22Rv1 (cell line): ENCODE results near the gene LOXL1.

Source experiments
- H3K27ac ChIP-seq: fragments of 450-650 bp; 2 replicates; pipeline ENCODE4 v1.5.1; 2017
- CTCF ChIP-seq: fragments of 450-650 bp; IDR thresholded peaks from 2 replicates; pipeline ENCODE4 v1.5.1; 2017; ENCODE audit warnings: mild to moderate bottlenecking
- ZFX ChIP-seq: fragments of 450-650 bp; IDR thresholded peaks from 2 replicates; pipeline ENCODE4 v1.6.1; 2017; ENCODE audit warnings: antibody characterized with exemption, borderline replicate concordance

LOXL1 gene

DNA sequence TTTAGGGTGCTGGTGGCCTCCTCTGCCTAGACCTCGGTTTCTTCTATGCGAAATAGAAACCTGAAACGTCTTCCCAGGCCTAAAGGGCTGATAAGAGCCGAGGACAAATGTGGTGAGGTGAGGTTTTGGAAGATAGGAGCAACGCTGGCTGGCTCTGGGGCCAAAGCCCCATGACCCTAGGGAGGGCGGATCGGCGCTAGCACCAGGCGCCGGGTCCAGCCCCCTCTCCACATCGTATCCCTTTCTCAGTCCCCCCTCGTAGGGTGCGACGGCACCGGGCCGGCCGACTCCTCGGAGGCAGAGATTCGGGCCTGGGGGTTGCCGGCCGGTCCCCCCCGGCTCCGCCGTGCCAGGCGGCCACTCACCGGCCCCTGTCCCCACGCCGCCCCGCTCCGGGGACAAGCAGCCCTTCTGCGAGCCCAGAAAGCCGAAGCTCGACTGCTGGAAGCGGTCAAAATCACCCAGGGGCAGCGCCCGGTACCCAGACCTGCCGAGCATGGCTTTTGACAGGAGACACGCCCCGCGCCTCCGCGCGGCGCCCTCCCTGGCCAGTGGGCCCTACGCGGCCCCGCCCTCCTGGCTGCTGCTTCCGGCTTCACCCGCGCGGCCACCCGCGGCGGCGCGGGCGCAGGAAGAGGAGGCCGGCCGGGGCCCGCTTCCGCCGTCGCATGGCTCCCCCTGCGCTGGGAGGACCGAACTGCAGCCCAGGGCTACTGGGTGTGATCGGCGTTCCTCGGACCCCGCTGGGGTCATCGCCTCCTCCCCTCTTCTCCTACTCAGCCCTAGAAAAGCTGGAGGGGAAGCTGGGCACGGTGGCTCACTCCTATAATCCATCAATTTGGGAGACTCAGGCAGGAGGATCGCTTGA lies 65.7 kb downstream of the LOXL1 start, which contains the start of gene STOML1:
STOML1 (minus strand) TSS at position 570 of the 868 bp plus-strand sequence; CDS start at position 498, 72 bp downstream.
- TF ChIP-seq CTCF (peak; percentile 94), ZFX (no peak)
- peak within 1 kb of the TSS; percentile 60 for H3K27ac ChIP-seq

DNA sequence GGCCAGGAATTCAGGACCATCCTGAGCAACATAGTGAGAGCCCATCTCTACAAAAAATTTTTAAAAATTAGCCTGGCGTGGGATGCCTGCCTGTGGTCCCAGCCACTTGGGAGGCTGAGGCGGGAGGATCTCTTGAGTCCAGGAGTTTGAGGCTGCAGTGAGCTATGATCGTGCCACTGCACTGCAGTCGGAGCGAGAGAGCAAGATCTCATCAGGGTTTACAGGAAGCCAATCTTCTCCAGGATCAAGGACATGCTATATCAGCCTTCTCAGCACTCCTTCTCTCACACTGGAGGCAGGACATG lies 66.3 kb downstream of the LOXL1 start:
- TF ChIP-seq CTCF, result peak; percentile 72; the same call in 1 of the 2 replicates
- no peak for TF ChIP-seq ZFX
- no peak overlapping the region for H3K27ac ChIP-seq

DNA sequence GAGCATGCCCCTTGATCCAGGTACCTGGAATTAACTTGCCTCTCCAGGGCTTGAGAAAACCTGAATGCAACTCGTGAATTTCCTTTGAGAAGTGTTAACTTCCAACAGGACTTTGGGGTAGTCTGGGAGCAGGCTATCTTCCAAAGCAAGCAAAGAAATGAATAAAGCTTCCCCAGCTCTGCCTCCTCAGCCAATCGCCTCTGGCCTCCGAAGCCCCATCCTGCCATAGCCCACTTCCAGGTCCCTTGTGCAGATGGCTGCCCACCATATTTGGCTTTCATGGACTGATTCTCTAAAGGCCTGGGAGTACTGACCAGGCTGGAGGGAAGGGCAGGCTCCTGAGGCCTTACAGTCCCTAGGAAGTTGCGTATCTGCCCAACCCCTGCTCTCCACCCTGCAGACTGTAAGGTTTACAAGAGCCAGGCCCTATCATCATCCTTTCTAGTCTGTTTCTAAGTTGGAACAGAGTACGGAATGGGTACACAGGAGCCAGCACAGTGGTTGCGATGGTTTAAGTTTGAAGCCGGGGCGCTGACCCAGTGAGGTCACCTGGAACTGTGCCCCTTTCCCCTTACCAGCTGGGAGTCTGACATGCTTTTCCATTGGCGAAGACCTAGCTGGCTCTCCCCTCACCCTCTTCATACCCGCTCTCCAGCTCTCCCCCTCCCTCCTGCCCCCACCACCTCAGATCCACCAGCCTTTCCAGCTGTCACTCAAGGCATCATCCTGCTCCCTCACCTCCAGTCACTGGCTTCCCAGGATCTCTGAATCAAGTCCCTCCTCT lies 67.1 kb downstream of the LOXL1 start:
- TF ChIP-seq ZFX (no peak), CTCF (no peak)
- no peak overlapping the region for H3K27ac ChIP-seq

DNA sequence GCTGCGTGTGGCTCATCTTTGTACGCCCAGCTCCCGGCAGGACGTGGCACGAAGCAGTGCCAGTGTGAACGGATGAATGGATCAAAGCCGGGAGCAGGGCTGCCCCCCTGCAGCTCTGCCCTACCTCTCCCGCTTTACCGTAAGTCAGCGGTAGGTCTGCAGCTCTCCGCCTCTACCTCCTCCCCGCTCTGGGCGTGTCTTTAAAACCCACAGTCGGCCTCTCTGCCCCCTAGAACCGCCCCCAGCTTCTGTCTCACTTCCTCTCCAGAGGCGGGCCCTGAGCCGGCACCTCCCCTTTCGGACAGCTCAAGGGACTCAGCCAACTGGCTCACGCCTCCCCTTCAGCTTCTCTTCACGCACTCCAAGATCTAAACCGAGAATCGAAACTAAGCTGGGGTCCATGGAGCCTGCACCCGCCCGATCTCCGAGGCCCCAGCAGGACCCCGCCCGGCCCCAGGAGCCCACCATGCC lies 68.2 kb downstream of the LOXL1 start, which contains the start of gene PML:
PML (plus strand) TSS at position 304 of the 471 bp plus-strand sequence; CDS start at position 401, 97 bp downstream.
- TF ChIP-seq ZFX (no peak), CTCF (no peak)

GRCh38 chr15:73994912-73995622 lies 68.8 kb downstream of the LOXL1 start:
- H3K27ac ChIP-seq, result peak overlapping the region; percentile 18; the same call in 1 of the 2 replicates

More for the DNA sequence above, 68.2 kb downstream of the LOXL1 start, which contains the start of gene PML:
- H3K27ac ChIP-seq, result peak within 1 kb of the TSS; percentile 18; the same call in 1 of the 2 replicates

GRCh38 chr15:73996267-73996666 lies 70.0 kb downstream of the LOXL1 start:
- H3K27ac ChIP-seq, result no peak overlapping the region

More at GRCh38 chr15:73994912-73995622, 68.8 kb downstream of the LOXL1 start:
- TF ChIP-seq CTCF (no peak), ZFX (no peak)

More at GRCh38 chr15:73996267-73996666, 70.0 kb downstream of the LOXL1 start:
- TF ChIP-seq ZFX (no peak), CTCF (no peak)
